Lower leg skin (tissue), 4 donors: Measurements from ENCODE around the gene BLOC1S3. TPM values are rescaled to one million over a fixed set of nuclear protein-coding genes. Genes with fewer than 3 reads are reported as not detected.

Source experiments
- DNase-seq, 2 donors: peaks; one replicate each; pipeline ENCODE4 v3.0.0-alpha.2; 2019; ENCODE audit warnings: low spot score in 2 of 2
- H3K4me3 ChIP-seq: fragments of 200-600 bp; sonication (generic); 2 replicates; pipeline ENCODE4 v1.5.1; 2017; ENCODE audit warnings: mild to moderate bottlenecking, low read depth; ENCODE audit not compliant: poor library complexity, severe bottlenecking
- CTCF ChIP-seq, 3 donors: fragments of 450-650 bp; IDR thresholded peaks; one replicate each; pipeline ENCODE4 v1.5.1; 2016; ENCODE audit warnings: antibody characterized with exemption in 3 of 3, mild to moderate bottlenecking in 3 of 3, moderate library complexity in 2 of 3
- POLR2A ChIP-seq, 2 donors: fragments of 450-650 bp; IDR thresholded peaks; one replicate each; pipeline ENCODE4 v1.6.1; 2016 to 2017; ENCODE audit warnings: antibody characterized with exemption in 2 of 2, mild to moderate bottlenecking in 1 of 2, moderate library complexity in 1 of 2
- WGBS, 2 donors: methylation state at CpG; one replicate each; pipeline ENCODE4 v1.1.5; 2018; 5-methylcytosine and 5-hydroxymethylcytosine counted together
- intact Hi-C: fragments of 100-400 bp; cut with DNase I; formaldehyde crosslinking; loops from one replicate; pipeline ENCODE4 v1.15.0; 2023; ENCODE audit warnings: low total_unique reads
- total RNA-seq, 4 donors: library from RNA; depleted of rRNA; stranded (reverse); fragments of >200 nt; gene quantifications; one replicate each; pipeline ENCODE4 v1.1.0, GENCODE V29; 2016

The BLOC1S3 gene
- total RNA-seq, 4 donors from 2014 or later = 26.6 to 65.1 (median 31.4) TPM

- H3K4me3 ChIP-seq = no peak overlapping the region
- no peak for DNase-seq
- WGBS, 2 donors = 79 to 81% methylated on average over 22 to 27 of the region's 27 CpGs
- TF ChIP-seq POLR2A (IDR thresholded peaks at IDR 0.05) (no peak), CTCF (IDR thresholded peaks at IDR 0.05) (no peak)
- intact Hi-C loops = no loop called here
These were observed 19.9 kb upstream of the BLOC1S3 start for GRCh38 chr19:45158503-45159209.

GRCh38 chr19:45159210-45159970, 19.2 kb upstream of the BLOC1S3 start:
- intact Hi-C loops = no loop called here
- WGBS, 2 donors = 79 to 82% methylated on average over 9 to 11 of the region's 12 CpGs
- H3K4me3 ChIP-seq = no peak overlapping the region
- DNase-seq = no peak
- no peak for TF ChIP-seq CTCF (IDR thresholded peaks at IDR 0.05)
- no peak for TF ChIP-seq POLR2A (IDR thresholded peaks at IDR 0.05)

GRCh38 chr19:45159971-45160324, 18.6 kb upstream of the BLOC1S3 start:
- intact Hi-C loops = no loop called here
- 80 to 82% methylated on average over 10 of the region's 10 CpGs for WGBS, 2 donors
- no peak for DNase-seq
- no peak for TF ChIP-seq POLR2A (IDR thresholded peaks at IDR 0.05)
- no peak for TF ChIP-seq CTCF (IDR thresholded peaks at IDR 0.05)
- H3K4me3 ChIP-seq = no peak overlapping the region

GRCh38 chr19:45160870-45161737, 17.5 kb upstream of the BLOC1S3 start, which contains the start of gene NKPD1:
TSS of gene NKPD1 (minus strand) at chr19:45160982. CDS start at chr19:45160150, 832 bp downstream.
- TF ChIP-seq POLR2A (IDR thresholded peaks at IDR 0.05) (no peak), CTCF (IDR thresholded peaks at IDR 0.05) (no peak)
- DNase-seq = peak in 1 of 2 donors; percentile 91
- 26 to 40% methylated on average over 15 to 16 of the region's 29 CpGs for WGBS, 2 donors
- no peak within 1 kb of the TSS for H3K4me3 ChIP-seq
- intact Hi-C loops = no loop called here

- TF ChIP-seq CTCF (IDR thresholded peaks at IDR 0.05) (no peak), POLR2A (IDR thresholded peaks at IDR 0.05) (no peak)
- no peak for DNase-seq
- WGBS, 2 donors = 26% methylated on average over 12 to 21 of the region's 32 CpGs
- H3K4me3 ChIP-seq = no peak overlapping the region
- intact Hi-C loops = no loop called here
These were observed 16.6 kb upstream of the BLOC1S3 start for GRCh38 chr19:45161738-45162607.
